ENCODE data around the gene TMEM30B.

Gene TMEM30B

DNA sequence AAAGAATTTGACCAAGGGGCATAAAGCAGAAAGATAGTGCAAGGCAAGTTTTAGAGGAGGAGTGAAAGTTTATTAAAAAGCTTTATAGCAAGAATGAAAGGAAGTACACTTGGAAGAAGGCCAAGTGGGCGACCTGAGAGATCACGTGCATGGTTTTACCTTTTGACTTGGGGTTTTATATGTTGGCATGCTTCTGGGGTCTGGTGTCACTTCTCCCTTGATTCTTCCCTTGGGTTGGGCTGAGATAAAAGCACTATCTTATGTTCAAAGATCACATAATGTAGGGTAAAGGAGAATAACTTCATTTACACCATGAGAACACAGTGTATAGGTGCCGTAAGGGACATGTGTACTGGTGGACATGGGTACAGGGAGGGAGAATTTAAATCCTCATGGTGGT, 17.7 kb upstream of the TMEM30B start:
- no peak for DNase-seq (ENCODE audit: low spot score)

DNA sequence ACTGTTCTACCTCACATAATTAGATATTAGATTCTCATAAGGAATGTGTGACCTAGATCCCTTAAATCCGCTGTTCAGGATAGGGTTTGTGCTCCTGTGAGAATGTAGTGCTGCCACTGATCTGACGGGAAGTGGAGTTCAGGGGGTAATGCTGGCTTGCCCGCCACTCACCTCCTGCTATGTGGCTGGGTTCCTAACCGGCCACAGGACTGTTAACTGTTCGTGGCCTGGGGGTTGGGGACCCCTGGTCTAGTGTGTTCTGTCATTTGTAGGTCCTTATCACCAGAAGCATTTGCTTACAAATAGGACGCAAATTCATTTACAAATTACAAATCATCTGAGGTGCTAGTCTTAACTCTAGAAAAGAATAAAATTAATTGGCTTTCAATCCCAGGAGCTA, 16.4 kb upstream of the TMEM30B start:
- no peak for DNase-seq (ENCODE audit: low spot score)

DNA sequence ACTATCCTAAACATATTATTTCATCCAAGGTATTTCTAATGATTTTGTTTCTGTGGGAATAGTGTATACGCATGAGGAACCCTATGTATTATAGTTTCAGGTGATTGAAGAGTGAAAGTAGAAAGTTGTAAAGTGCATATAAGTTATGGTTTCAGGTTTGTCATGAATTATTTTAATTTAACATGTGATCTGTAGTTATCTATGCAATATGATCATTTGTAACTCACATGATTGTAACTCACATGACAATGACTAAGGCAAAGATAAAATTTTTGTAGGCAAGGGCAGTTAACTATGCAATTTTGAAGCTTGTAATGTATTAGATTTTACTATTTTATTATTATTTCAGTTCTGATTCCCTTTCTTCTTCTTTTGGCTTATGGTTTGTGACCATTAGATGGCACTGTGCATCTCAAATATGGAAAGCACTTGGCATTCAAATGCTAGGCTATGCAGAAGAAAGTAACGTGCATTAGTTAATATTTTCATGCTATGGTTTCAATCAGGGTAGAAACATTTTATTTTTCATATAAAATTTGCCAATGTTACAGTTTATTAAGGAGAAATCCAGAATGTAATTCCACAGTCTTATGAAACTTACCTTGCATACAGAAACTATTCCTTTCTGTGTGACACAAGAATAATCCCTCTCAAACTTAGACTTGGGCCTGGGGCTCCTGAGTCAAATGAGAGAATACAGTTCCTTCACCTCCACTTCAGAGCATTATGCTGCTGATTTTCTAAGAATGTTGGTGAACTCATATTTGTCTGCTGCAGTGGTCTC, 15.8 kb upstream of the TMEM30B start:
- DNase-seq (ENCODE audit: low spot score), result peak; percentile 64

DNA sequence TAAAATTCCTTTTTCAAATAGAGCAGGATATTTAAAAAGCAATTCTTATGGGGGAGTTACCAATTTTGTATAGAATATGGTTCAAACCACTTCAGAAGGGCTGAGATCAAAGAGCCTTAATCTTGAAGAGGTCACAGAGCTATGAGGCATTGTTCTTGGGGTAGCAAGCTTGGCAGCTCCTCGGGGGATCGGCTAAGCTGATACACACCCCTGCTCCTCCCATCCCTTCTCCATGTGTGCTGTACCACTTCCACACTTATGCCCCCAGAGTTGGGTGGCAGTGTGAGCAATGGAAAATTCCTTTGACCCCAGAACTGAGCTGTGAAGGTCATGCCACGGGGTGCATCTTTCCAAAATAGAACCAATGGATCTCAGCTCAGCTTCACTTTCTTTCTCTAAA, 15.0 kb upstream of the TMEM30B start:
- DNase-seq (ENCODE audit: low spot score), result no peak

DNA sequence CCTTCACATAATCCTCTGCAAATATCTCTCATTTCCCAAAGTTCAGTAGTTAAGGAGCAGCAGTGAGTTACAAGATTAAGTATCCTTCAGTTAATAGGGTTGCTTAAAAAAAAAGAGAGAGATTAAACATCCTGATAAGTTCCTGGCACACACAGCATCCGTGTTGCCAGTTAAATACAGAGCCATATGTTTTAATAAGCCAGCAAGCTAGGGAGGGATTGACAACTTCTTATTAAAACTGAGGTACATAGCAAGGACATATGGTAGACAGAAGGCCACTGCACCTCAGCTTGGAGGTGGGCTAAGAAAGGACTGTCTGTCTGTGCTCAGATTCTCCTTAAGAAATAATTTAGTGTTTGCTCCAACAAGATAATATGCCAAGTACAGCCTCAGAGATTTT, 9.6 kb upstream of the TMEM30B start:
- DNase-seq (ENCODE audit: low spot score), result no peak

- no peak for DNase-seq (ENCODE audit: low spot score)
Observed at GRCh38 chr14:61288720-61289119, 7.6 kb upstream of the TMEM30B start.

- no peak for DNase-seq (ENCODE audit: low spot score)
Observed at GRCh38 chr14:61288228-61288627, 7.1 kb upstream of the TMEM30B start.

GRCh38 chr14:61287196-61287595, 6.1 kb upstream of the TMEM30B start:
- DNase-seq (ENCODE audit: low spot score), result no peak

- DNase-seq (ENCODE audit: low spot score), result no peak
Observed at GRCh38 chr14:61285364-61285763, 4.2 kb upstream of the TMEM30B start.

GRCh38 chr14:61284001-61284400, 2.9 kb upstream of the TMEM30B start:
- DNase-seq (ENCODE audit: low spot score), result peak; percentile 36

DNA sequence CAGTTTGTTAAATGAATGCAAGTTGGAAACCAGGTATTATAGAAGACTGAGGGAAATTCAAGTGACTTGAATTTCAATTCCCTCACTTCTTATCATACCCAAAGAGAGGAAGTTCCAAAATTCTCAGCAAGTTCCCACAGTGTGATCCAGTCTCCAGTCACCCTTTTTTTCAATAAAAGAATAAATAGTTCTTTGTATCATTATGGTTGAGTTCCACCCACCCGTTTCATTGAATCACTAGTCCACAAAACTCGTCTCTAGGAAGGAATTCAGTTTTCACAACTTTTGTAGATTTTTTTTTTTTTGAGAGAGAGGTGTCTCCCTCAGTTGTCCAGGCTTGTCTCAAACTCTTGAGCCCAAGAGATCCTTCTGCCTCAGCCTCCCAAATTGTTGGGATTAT, 1.6 kb upstream of the TMEM30B start:
- no peak for DNase-seq (ENCODE audit: low spot score)

DNA sequence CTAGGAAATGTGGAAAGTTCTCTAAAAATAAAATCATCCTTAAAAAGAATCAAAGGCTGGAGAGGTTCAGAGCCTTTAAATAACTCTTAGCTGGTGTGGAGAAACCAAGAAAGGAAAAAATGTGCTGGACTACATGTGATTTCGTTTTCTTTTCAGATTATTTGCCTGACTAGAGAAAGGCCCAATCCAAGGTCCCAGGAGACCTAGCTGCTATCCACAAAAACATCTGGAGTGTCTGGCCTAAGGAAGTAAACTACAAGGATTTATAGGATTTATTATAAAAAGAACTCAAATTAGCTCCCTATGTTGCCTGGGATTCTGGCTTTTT, 774 bp upstream of the TMEM30B start:
- DNase-seq (ENCODE audit: low spot score), result no peak

GRCh38 chr14:61280526-61281185, 482 bp downstream of the TMEM30B start:
- DNase-seq (ENCODE audit: low spot score), result peak; percentile 76

DNA sequence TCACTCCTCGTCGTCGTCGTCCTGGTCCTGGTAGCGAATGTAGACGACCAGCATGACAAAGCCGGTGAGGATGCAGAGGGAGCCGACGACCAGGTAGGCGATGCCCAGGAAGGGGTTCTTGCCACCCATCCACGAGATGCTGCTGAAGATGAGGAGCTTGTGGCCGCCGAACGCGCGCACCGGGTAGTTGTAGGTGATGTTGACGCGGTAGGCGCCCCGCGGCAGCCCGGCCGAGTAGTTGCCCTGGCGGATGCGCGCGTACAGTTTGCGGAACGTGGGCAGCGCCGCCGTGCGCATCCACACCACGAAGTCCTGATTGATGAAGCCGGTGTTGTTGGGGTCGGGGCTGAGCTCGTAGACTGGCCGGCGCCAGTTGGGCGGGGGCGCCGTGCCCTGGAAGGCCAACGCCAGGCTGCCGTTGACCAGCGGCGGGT, 1.0 kb downstream of the TMEM30B start:
- no peak for DNase-seq (ENCODE audit: low spot score)

GRCh38 chr14:61279082-61279481, 2.1 kb downstream of the TMEM30B start:
- DNase-seq (ENCODE audit: low spot score), result no peak

- DNase-seq (ENCODE audit: low spot score), result no peak
Observed at GRCh38 chr14:61277784-61278183, 3.4 kb downstream of the TMEM30B start.

DNA sequence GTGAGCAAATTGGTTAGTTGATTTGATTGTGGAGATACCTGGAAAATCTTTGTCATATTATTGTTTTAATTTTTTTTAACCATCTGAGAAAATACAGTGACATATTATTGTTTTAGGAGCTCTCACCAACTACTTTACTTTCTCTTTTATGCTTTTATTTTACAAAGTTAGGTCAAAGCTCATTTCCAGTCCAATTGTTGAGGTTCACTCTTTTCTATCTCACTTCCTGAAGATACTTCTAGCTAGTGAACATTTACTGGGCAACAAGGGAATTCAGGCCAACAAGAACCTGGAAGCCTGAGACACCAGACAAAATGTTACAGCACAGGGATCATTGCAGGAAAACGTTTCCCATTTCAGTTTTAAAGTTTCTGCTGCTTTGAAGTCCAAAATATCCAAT, 3.9 kb downstream of the TMEM30B start:
- no peak for DNase-seq (ENCODE audit: low spot score)

DNA sequence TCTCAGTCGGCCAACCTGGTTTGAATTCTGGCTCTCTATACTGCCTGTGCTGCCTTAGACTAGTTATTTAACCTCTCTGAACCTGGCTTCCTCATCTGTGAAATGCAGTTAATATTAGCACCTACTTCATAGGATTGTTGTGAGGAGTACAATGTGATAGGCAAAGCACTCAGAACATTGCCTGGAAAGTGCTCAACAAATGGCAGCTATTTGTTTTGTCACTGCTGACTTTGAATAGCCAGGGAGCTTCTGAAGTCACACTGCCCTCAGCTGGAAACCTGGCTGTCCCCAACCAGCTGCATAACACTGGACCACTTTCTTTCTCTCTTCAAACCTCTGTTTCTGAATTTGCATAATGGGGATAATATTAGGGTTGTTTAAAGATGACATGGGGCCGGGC, 9.6 kb downstream of the TMEM30B start:
- no peak for DNase-seq (ENCODE audit: low spot score)

GRCh38 chr14:61270714-61271113, 10.4 kb downstream of the TMEM30B start:
- no peak for DNase-seq (ENCODE audit: low spot score)

GRCh38 chr14:61269321-61270083, 11.6 kb downstream of the TMEM30B start:
- peak; percentile 82 for DNase-seq (ENCODE audit: low spot score)

- DNase-seq (ENCODE audit: low spot score), result no peak
Observed at GRCh38 chr14:61268812-61269211, 12.3 kb downstream of the TMEM30B start.

GRCh38 chr14:61266891-61267740, 14.0 kb downstream of the TMEM30B start:
- DNase-seq (ENCODE audit: low spot score), result no peak
